HFF-Myc (cell line): ENCODE measurements around the gene PACRG.

ENCODE experiments used
- DNase-seq: peaks from one replicate; pipeline ENCODE4 v3.0.0-alpha.2; 2011; ENCODE audit warnings: low read depth; ENCODE audit errors: extremely low read depth
- H3K4me3 ChIP-seq: replicated peaks from 2 replicates; pipeline ENCODE4 v1.5.1; 2011; ENCODE audit warnings: low read depth, mild to moderate bottlenecking, control low read depth, low read length
- TF ChIP-seq, protein P1 (sequence below): IDR thresholded peaks from 2 replicates; pipeline ENCODE4 v1.5.1; 2012; ENCODE audit warnings: mild to moderate bottlenecking, low read depth, low read length, control low read depth; ENCODE audit errors: missing control alignments

PACRG gene

DNA sequence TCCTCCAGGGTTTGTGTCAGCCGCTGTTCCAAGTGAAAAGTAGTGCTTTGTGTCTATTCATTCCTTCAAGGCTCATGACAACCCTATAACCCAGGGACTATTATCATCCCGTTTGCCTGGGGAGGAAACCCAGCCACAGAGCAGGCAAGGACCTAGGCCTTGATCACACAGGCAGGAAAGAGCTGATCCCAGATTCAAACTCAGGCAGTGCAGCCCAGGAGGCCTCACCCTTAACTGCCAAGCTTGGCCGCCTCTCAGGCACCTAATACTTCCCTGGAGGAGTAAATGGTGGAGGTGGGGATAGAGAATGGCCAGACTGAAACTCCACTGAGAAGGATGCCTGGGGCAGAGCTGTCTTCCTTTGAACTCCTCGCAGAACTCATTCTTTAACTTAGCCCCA, 471.6 kb downstream of the PACRG start:
- TF ChIP-seq, protein P1, sequence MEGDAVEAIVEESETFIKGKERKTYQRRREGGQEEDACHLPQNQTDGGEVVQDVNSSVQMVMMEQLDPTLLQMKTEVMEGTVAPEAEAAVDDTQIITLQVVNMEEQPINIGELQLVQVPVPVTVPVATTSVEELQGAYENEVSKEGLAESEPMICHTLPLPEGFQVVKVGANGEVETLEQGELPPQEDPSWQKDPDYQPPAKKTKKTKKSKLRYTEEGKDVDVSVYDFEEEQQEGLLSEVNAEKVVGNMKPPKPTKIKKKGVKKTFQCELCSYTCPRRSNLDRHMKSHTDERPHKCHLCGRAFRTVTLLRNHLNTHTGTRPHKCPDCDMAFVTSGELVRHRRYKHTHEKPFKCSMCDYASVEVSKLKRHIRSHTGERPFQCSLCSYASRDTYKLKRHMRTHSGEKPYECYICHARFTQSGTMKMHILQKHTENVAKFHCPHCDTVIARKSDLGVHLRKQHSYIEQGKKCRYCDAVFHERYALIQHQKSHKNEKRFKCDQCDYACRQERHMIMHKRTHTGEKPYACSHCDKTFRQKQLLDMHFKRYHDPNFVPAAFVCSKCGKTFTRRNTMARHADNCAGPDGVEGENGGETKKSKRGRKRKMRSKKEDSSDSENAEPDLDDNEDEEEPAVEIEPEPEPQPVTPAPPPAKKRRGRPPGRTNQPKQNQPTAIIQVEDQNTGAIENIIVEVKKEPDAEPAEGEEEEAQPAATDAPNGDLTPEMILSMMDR = no peak
- no peak for DNase-seq
- H3K4me3 ChIP-seq = no peak overlapping the region

DNA sequence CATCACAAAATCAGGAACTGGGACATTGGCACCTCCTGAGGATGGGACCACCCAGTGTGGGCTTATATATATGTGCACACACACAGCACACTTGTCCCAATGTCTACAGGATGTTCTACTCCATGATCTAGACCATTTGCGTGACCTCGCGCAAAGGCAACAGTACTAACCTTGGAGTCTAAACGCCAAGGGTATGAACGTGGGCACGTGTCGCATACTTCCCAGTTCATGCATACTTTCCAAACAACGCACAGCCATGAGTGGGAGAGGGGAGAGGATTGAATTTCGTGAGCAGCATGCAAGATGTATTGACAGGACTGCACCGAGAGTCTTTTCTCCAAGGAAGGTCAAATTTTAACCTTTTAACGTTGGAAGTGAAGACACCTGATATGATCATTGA, 472.5 kb downstream of the PACRG start:
- H3K4me3 ChIP-seq = no peak overlapping the region
- TF ChIP-seq, protein P1 = no peak
- no peak for DNase-seq

DNA sequence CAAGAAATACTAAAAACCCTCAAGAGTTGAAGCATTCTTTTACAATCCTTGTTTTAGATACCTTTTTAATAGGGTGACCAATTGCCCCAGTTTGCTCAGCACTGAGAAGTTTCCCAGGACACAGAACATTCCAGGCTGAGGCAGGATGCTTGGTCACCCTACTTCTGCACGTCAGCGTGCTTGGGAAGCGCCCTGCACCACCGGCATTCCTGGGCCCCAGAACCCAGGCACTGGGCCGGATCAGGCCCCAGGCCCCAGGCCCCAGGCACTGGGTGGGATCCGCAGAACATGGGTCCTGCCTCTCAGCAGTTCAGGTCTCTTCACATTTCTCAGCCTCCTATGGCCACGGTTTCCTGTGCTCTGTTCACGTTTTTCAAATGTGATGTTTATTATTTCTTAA, 472.9 kb downstream of the PACRG start:
- DNase-seq = no peak
- H3K4me3 ChIP-seq = no peak overlapping the region
- TF ChIP-seq, protein P1 = no peak

DNA sequence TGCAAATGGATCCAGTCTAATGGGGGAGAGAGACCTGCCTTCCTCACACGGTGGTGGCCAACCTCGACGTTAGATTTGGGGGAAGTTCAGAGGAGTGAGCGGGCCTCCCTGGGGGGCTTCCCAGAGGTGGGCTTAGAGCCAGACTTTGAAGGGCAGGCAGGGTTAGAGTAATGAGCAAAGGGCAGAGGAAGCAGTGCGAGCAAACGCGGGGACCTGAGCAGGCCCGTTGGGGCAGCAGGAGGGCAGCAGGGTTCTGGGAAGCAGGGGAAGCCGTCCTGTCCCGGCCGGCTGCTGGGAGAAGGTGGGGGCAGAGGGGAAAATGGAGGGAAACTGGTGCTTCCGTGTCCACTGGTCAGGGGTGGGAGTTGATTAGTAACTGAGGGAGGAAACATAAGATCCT, 474.1 kb downstream of the PACRG start:
- no peak overlapping the region for H3K4me3 ChIP-seq
- DNase-seq = no peak
- TF ChIP-seq, protein P1 = no peak

DNA sequence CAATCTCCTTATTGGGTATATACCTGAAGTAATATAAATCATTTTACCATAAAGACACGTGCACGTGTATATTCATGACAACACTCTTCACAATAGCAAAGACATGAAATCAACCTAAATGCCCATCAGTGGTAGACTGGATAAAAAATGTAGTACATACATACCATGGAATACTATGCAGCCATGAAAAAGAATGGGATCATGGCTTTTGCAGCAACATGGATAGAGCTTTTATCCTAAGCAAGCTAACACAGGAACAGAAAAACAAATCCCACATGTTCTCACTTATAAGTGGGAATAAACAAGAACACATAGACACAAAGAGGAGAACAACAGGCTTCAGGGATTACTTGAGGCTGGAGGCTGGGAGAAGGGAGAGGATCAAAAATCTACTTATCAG, 478.4 kb downstream of the PACRG start:
- H3K4me3 ChIP-seq = no peak overlapping the region
- DNase-seq = no peak
- TF ChIP-seq, protein P1 = no peak

DNA sequence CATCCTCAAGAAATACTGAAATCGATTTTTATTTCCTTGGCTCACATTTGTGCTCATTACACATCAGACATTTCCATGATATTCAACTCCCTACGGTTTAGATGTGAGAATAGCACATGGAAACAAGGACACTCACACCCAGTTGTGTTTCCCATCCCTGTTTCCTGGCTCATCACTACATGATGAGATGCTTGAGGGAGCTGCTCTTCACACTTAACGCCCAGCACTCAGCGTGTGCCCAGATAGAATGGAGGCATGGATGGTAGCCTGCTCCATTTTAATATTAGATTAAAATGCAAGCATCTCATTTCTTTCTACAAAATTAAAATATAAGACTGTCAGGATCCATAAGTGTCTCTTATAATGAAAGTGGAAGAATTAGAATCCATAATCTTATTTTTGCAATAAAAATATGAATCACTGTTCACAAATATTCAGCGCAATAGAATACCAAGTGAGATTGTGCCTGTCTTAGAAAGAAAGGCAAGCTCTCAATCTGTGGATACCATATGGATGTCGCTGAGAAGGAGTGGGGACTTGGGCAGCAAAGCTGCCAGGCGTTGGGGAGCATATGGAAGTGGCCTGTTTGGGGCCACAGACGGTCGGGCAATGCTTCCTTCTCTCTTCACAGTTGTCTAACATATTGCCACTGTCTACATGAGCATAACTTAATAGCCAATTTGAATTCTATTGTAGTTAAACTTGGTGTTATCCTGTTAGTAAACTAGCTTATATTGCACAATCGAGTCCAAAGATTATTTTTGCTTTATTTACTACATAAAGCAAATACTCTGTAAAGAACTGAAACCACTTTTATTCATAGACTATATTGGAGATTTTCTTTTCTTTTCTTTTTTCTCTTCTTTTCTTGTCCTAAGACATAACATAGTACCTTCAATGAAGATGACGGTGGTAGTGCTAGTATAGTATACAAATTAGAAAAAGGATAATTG, 479.9 kb downstream of the PACRG start:
- TF ChIP-seq, protein P1 = no peak
- no peak overlapping the region for H3K4me3 ChIP-seq
- DNase-seq = no peak
